Epithelial cell of proximal tubule (primary cell): ENCODE measurements around the gene ADH1A. TPM values are rescaled to one million over a fixed set of nuclear protein-coding genes. Genes with fewer than 3 reads are reported as not detected.
"Not testable (repeated sequence)": the region's sequence is repeated elsewhere in the genome, so short reads cannot be mapped to it uniquely, and the experiment has no call there.

Source experiments
- DNase-seq: peaks from one replicate; pipeline ENCODE4 v3.0.0-alpha.2; 2011; ENCODE audit warnings: low read depth
- H3K4me3 ChIP-seq: 2 replicates; pipeline ENCODE4 v1.5.1; 2011; ENCODE audit warnings: low read depth, mild to moderate bottlenecking, low read length
- total RNA-seq: library from RNA; depleted of rRNA; stranded (reverse); fragments of >200 nt; gene quantifications from 2 replicates; pipeline ENCODE4 v1.2.3, GENCODE V29; 2015
- TF ChIP-seq, protein P1 (sequence below): conservative IDR thresholded peaks from 2 replicates; pipeline ENCODE4 v1.5.1; 2012; ENCODE audit warnings: low read depth, mild to moderate bottlenecking, low read length

The ADH1A gene
- total RNA-seq, 1 donor from 2014 or later = not detected

GRCh38 chr4:99264927-99265326 is 25.9 kb downstream of the ADH1A start:
- no peak for DNase-seq
- TF ChIP-seq, protein P1, sequence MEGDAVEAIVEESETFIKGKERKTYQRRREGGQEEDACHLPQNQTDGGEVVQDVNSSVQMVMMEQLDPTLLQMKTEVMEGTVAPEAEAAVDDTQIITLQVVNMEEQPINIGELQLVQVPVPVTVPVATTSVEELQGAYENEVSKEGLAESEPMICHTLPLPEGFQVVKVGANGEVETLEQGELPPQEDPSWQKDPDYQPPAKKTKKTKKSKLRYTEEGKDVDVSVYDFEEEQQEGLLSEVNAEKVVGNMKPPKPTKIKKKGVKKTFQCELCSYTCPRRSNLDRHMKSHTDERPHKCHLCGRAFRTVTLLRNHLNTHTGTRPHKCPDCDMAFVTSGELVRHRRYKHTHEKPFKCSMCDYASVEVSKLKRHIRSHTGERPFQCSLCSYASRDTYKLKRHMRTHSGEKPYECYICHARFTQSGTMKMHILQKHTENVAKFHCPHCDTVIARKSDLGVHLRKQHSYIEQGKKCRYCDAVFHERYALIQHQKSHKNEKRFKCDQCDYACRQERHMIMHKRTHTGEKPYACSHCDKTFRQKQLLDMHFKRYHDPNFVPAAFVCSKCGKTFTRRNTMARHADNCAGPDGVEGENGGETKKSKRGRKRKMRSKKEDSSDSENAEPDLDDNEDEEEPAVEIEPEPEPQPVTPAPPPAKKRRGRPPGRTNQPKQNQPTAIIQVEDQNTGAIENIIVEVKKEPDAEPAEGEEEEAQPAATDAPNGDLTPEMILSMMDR = no peak

DNA sequence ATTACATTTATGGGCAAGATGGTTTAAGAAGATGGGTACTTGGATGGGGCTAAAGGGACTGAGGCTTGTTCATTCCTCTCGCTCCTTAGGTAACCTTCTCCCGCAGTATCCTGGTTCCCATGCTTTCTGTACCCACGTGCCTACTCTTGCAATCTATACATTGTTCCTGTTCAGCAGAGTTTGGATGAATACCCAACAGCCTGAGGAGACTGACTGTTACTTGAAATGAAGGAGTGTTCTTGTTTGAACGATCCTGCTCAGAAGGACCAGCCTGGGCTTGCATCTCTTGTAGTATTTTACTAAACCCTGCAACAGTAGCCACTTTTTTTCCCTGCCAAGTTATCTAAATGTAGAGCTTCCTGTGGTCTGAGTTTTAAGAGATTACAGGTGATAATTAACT is 38.0 kb downstream of the ADH1A start:
- TF ChIP-seq, protein P1 = no peak
- no peak for DNase-seq
- H3K4me3 ChIP-seq = no peak overlapping the region

More at GRCh38 chr4:99264927-99265326, 25.9 kb downstream of the ADH1A start:
- no peak overlapping the region for H3K4me3 ChIP-seq

- DNase-seq = no peak
- TF ChIP-seq, protein P1 = no peak
- no peak overlapping the region for H3K4me3 ChIP-seq
These were observed 42.1 kb downstream of the ADH1A start for GRCh38 chr4:99248714-99249113.

GRCh38 chr4:99235955-99236354 is 54.8 kb downstream of the ADH1A start:
- DNase-seq = no peak
- no peak overlapping the region for H3K4me3 ChIP-seq
- TF ChIP-seq, protein P1 = no peak

DNA sequence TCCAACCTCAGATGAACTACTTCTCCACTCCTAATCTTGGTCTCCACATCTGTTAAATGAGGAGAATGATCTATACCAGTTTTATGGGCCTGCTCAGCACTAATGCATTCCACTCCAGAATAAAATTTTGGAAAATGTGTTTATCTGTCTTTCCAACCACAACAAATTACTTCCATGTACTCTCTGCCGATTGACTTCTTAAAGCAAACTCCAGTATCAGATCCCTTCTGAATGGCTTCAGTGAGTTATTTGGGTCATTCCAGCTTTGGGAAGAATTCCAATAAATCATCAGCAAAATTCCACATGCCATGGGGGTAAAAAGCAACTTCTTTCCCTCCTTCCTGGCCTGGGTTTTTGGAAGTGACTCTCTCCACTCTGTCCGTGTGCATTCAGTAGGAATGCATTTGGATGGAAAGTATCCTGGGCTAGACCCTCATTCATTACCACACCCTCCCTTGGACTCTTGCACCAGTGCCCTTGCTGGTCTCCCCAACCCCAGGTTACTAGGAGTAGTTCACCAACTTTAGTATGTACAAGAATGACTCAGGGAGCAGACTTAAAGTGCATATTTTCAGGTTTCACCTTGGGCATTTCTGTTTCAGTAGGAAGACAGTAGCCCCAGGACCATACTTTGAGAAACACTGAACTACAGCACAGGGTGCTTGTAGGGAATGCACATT is 56.3 kb downstream of the ADH1A start:
- TF ChIP-seq, protein P1 = no peak
- DNase-seq = no peak
- no peak overlapping the region for H3K4me3 ChIP-seq

- DNase-seq, H3K4me3 ChIP-seq: not testable (repeated sequence)
These were observed 57.4 kb downstream of the ADH1A start for GRCh38 chr4:99233397-99233796.

DNA sequence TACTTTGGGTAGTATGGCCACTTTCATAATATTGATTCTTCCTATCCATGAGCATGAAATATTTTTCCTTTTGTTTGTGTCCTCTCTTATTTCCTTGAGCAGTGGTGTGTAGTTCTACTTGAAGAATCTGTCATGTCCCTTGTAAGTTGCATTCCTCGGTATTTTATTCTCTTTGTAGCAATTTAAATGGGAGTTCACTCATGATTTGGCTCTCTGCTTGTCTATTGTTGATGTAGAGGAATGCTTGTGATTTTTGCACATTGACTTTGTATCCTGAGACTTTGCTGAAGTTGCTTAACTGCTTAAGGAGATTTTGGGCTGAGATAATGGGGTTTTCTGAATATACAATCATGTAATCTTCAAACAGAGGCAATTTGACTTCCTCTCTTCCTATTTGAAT is 62.1 kb downstream of the ADH1A start:
- DNase-seq, H3K4me3 ChIP-seq: not testable (repeated sequence)

- not testable (repeated sequence) for H3K4me3 ChIP-seq, DNase-seq
These were observed 63.1 kb downstream of the ADH1A start for GRCh38 chr4:99227646-99228045.

Other genes starting within 250 kb of the ADH1A start
- 124 and 126 TPM in 2 replicates for gene ADH5, start 202.2 kb downstream of the ADH1A start, total RNA-seq
- not detected in 2 replicates for gene ADH4, start 146.7 kb downstream of the ADH1A start, total RNA-seq
- not detected in 2 replicates for gene ADH6, start 71.7 kb downstream of the ADH1A start, total RNA-seq
- gene ADH1B, start 30.4 kb upstream of the ADH1A start, total RNA-seq = not detected in 2 replicates
- not detected in 2 replicates for gene ADH1C, start 61.8 kb upstream of the ADH1A start, total RNA-seq
- not detected in 2 replicates for gene ADH7, start 144.4 kb upstream of the ADH1A start, total RNA-seq
- gene C4orf17, start 220.0 kb upstream of the ADH1A start, total RNA-seq = not detected in 2 replicates